Measurements from ENCODE around the gene PJVK. TPM values are rescaled to one million over a fixed set of nuclear protein-coding genes. Genes with fewer than 3 reads are reported as not detected.

The PJVK gene
- total RNA-seq, 1 experiment from 2014 or later: 2.5 TPM

DNA sequence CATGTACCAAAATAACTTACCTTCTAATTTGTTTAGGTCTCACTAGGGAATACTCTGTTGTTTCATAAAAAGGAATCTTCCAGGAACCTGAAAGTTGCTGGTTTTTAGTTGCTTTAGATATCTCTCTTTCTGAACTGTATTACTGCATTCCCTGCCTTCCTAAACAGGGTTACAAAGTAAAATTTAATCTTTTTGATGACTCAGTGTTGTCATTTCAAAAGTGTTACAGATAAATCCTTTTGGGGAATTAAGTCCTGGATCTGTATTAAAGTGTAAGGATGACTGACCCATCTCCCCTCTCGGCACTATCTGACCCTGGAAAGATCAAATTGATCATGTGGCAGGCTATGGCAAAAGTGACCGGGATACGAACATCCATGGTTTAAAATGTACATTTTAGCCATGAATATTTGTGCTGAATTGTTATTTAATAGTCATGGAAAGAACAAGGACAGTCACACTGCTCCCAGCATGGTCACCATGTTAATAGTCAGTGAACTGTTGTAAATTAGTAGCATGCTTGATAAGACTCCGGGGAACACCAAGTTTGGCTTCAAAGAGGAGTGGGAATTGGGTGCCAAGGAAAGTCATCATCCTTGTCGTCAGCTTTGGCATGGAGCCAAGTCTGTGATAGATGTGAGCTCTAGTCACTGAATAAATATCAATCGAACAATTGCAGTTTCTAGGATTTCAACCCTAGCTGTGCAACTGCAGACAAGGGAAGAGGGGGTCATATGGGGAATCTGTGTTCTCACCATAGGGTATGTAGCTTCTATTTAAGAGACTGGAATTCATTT lies 33.3 kb downstream of the PJVK start (continued):
- TF ChIP-seq ZNF232 (CRISPR knock-in tag; IDR thresholded peaks at IDR 0.05) (no peak), TEAD4 (CRISPR knock-in tag; IDR thresholded peaks at IDR 0.05) (no peak), FOXJ3 (CRISPR knock-in tag; IDR thresholded peaks at IDR 0.05; ENCODE audit: borderline replicate concordance) (no peak), NFYB (CRISPR knock-in tag; conservative IDR thresholded peaks at IDR 0.05; ENCODE audit: low read depth) (no peak), TCF7 (CRISPR knock-in tag; IDR thresholded peaks at IDR 0.05; ENCODE audit: low read depth) (no peak), NFE2L1 (CRISPR knock-in tag; IDR thresholded peaks at IDR 0.05) (no peak)
- TF ChIP-seq, protein P1, sequence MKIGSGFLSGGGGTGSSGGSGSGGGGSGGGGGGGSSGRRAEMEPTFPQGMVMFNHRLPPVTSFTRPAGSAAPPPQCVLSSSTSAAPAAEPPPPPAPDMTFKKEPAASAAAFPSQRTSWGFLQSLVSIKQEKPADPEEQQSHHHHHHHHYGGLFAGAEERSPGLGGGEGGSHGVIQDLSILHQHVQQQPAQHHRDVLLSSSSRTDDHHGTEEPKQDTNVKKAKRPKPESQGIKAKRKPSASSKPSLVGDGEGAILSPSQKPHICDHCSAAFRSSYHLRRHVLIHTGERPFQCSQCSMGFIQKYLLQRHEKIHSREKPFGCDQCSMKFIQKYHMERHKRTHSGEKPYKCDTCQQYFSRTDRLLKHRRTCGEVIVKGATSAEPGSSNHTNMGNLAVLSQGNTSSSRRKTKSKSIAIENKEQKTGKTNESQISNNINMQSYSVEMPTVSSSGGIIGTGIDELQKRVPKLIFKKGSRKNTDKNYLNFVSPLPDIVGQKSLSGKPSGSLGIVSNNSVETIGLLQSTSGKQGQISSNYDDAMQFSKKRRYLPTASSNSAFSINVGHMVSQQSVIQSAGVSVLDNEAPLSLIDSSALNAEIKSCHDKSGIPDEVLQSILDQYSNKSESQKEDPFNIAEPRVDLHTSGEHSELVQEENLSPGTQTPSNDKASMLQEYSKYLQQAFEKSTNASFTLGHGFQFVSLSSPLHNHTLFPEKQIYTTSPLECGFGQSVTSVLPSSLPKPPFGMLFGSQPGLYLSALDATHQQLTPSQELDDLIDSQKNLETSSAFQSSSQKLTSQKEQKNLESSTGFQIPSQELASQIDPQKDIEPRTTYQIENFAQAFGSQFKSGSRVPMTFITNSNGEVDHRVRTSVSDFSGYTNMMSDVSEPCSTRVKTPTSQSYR (CRISPR knock-in tag; IDR thresholded peaks at IDR 0.05): no peak
- TF ChIP-seq, protein P2, sequence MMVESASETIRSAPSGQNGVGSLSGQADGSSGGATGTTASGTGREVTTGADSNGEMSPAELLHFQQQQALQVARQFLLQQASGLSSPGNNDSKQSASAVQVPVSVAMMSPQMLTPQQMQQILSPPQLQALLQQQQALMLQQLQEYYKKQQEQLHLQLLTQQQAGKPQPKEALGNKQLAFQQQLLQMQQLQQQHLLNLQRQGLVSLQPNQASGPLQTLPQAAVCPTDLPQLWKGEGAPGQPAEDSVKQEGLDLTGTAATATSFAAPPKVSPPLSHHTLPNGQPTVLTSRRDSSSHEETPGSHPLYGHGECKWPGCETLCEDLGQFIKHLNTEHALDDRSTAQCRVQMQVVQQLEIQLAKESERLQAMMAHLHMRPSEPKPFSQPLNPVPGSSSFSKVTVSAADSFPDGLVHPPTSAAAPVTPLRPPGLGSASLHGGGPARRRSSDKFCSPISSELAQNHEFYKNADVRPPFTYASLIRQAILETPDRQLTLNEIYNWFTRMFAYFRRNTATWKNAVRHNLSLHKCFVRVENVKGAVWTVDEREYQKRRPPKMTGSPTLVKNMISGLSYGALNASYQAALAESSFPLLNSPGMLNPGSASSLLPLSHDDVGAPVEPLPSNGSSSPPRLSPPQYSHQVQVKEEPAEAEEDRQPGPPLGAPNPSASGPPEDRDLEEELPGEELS (CRISPR knock-in tag; IDR thresholded peaks at IDR 0.05): no peak
- TF ChIP-seq, protein P3, sequence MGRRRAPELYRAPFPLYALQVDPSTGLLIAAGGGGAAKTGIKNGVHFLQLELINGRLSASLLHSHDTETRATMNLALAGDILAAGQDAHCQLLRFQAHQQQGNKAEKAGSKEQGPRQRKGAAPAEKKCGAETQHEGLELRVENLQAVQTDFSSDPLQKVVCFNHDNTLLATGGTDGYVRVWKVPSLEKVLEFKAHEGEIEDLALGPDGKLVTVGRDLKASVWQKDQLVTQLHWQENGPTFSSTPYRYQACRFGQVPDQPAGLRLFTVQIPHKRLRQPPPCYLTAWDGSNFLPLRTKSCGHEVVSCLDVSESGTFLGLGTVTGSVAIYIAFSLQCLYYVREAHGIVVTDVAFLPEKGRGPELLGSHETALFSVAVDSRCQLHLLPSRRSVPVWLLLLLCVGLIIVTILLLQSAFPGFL (CRISPR knock-in tag; IDR thresholded peaks at IDR 0.05; ENCODE audit: borderline replicate concordance): no peak
- TF ChIP-seq, protein P4, sequence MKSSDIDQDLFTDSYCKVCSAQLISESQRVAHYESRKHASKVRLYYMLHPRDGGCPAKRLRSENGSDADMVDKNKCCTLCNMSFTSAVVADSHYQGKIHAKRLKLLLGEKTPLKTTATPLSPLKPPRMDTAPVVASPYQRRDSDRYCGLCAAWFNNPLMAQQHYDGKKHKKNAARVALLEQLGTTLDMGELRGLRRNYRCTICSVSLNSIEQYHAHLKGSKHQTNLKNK (CRISPR knock-in tag; IDR thresholded peaks at IDR 0.05): no peak
- TF ChIP-seq, protein P5, sequence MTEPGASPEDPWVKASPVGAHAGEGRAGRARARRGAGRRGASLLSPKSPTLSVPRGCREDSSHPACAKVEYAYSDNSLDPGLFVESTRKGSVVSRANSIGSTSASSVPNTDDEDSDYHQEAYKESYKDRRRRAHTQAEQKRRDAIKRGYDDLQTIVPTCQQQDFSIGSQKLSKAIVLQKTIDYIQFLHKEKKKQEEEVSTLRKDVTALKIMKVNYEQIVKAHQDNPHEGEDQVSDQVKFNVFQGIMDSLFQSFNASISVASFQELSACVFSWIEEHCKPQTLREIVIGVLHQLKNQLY (CRISPR knock-in tag; IDR thresholded peaks at IDR 0.05): no peak

DNA sequence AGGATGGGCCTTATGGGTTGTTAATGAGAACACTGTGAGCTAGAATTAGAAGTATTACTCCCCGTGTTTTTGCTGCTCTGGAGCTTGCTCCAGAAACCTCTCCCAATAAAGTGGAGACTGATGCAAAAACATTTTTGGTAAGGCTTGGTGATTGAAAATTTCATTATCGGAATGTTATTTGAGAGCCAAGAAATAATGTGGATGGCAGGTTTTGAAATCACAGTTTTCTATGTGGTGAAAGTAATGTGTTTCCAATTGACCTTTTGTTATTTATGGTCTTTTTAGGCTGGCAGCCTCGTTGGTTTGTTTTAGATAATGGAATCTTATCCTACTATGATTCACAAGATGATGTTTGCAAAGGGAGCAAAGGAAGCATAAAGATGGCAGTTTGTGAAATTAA lies 34.2 kb downstream of the PJVK start:
- H3K9me3 Mint-ChIP-seq: no peaks in the 10 kb centered on the region
- POLR2A ChIA-PET: no interaction called here
- CTCF ChIA-PET: interaction anchor here (1.4 kb wide), 1 partner anchor 34 kb away, joined by 3 read pairs; the partner anchor contains the start of genes PJVK and PRKRA
- no peaks in the 10 kb centered on the region for H3K27me3 Mint-ChIP-seq (ENCODE audit: low read depth)
- H3K36me3 Mint-ChIP-seq: peaks cover 3% of the 10 kb centered on the region
- peaks cover 19% of the 10 kb centered on the region for H3K4me1 Mint-ChIP-seq
- no peak overlapping the region for H3K27ac Mint-ChIP-seq
- ATAC-seq (no peak), DNase-seq (ENCODE audit: low spot score) (no peak)
- no peak overlapping the region for H3K4me3 Mint-ChIP-seq
- TF ChIP-seq, protein P6, sequence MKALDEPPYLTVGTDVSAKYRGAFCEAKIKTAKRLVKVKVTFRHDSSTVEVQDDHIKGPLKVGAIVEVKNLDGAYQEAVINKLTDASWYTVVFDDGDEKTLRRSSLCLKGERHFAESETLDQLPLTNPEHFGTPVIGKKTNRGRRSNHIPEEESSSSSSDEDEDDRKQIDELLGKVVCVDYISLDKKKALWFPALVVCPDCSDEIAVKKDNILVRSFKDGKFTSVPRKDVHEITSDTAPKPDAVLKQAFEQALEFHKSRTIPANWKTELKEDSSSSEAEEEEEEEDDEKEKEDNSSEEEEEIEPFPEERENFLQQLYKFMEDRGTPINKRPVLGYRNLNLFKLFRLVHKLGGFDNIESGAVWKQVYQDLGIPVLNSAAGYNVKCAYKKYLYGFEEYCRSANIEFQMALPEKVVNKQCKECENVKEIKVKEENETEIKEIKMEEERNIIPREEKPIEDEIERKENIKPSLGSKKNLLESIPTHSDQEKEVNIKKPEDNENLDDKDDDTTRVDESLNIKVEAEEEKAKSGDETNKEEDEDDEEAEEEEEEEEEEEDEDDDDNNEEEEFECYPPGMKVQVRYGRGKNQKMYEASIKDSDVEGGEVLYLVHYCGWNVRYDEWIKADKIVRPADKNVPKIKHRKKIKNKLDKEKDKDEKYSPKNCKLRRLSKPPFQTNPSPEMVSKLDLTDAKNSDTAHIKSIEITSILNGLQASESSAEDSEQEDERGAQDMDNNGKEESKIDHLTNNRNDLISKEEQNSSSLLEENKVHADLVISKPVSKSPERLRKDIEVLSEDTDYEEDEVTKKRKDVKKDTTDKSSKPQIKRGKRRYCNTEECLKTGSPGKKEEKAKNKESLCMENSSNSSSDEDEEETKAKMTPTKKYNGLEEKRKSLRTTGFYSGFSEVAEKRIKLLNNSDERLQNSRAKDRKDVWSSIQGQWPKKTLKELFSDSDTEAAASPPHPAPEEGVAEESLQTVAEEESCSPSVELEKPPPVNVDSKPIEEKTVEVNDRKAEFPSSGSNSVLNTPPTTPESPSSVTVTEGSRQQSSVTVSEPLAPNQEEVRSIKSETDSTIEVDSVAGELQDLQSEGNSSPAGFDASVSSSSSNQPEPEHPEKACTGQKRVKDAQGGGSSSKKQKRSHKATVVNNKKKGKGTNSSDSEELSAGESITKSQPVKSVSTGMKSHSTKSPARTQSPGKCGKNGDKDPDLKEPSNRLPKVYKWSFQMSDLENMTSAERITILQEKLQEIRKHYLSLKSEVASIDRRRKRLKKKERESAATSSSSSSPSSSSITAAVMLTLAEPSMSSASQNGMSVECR (CRISPR knock-in tag; IDR thresholded peaks at IDR 0.05; ENCODE audit: borderline replicate concordance): no peak
- TF ChIP-seq FOXK1 (CRISPR knock-in tag; IDR thresholded peaks at IDR 0.05): no peak
- no peak for TF ChIP-seq SP1 (CRISPR knock-in tag; conservative IDR thresholded peaks at IDR 0.05)
- no peak for TF ChIP-seq ZNF121 (CRISPR knock-in tag; IDR thresholded peaks at IDR 0.05)
- TF ChIP-seq, protein P7, sequence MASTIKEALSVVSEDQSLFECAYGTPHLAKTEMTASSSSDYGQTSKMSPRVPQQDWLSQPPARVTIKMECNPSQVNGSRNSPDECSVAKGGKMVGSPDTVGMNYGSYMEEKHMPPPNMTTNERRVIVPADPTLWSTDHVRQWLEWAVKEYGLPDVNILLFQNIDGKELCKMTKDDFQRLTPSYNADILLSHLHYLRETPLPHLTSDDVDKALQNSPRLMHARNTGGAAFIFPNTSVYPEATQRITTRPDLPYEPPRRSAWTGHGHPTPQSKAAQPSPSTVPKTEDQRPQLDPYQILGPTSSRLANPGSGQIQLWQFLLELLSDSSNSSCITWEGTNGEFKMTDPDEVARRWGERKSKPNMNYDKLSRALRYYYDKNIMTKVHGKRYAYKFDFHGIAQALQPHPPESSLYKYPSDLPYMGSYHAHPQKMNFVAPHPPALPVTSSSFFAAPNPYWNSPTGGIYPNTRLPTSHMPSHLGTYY (CRISPR knock-in tag; IDR thresholded peaks at IDR 0.05): no peak
- TF ChIP-seq ZNF138 (CRISPR knock-in tag; conservative IDR thresholded peaks at IDR 0.05): no peak
- TF ChIP-seq, protein P1 (CRISPR knock-in tag; IDR thresholded peaks at IDR 0.05): no peak
- TF ChIP-seq NFYB (CRISPR knock-in tag; conservative IDR thresholded peaks at IDR 0.05; ENCODE audit: low read depth): no peak
- no peak for TF ChIP-seq CREM (CRISPR knock-in tag; IDR thresholded peaks at IDR 0.05)
- TF ChIP-seq ZNF416 (CRISPR knock-in tag; IDR thresholded peaks at IDR 0.05): no peak

All from WTC11 (cell line).